Measurements from ENCODE around the gene MLC1. TPM values are rescaled to one million over a fixed set of nuclear protein-coding genes. Genes with fewer than 3 reads are reported as not detected.

MLC1 gene
- total RNA-seq, 1 donor from 2014 or later = not detected

GRCh38 chr22:50081426-50082196 lies 3.6 kb downstream of the MLC1 start:
- no peaks in the 10 kb centered on the region for H3K36me3 ChIP-seq (ENCODE audit: control insufficient read depth, insufficient read depth, low read length)
- TF ChIP-seq CTCF (IDR thresholded peaks at IDR 0.05; ENCODE audit: insufficient read depth, low read length, poor library complexity, severe bottlenecking) = no peak
- H3K4me3 ChIP-seq (ENCODE audit: low read depth, low read length) = no peak overlapping the region
- no peak for DNase-seq (ENCODE audit: low read depth)
- peaks cover 24% of the 10 kb centered on the region for H3K27me3 ChIP-seq (ENCODE audit: control insufficient read depth, insufficient read depth, low read length)

- Histone ChIP-seq H3K4me3 (ENCODE audit: low read depth, low read length) (no peak overlapping the region), H3K36me3 (ENCODE audit: control insufficient read depth, insufficient read depth, low read length) (no peaks in the 10 kb centered on the region), H3K27me3 (ENCODE audit: control insufficient read depth, insufficient read depth, low read length) (peaks cover 24% of the 10 kb centered on the region)
- DNase-seq (ENCODE audit: low read depth) = no peak
- TF ChIP-seq CTCF (IDR thresholded peaks at IDR 0.05; ENCODE audit: insufficient read depth, low read length, poor library complexity, severe bottlenecking) = no peak
Observed at GRCh38 chr22:50080077-50080465, 5.2 kb downstream of the MLC1 start.

- DNase-seq (ENCODE audit: low read depth) = no peak
- peaks cover 17% of the 10 kb centered on the region for H3K27me3 ChIP-seq (ENCODE audit: control insufficient read depth, insufficient read depth, low read length)
- no peaks in the 10 kb centered on the region for H3K36me3 ChIP-seq (ENCODE audit: control insufficient read depth, insufficient read depth, low read length)
- TF ChIP-seq CTCF (IDR thresholded peaks at IDR 0.05; ENCODE audit: insufficient read depth, low read length, poor library complexity, severe bottlenecking) = no peak
- no peak overlapping the region for H3K4me3 ChIP-seq (ENCODE audit: low read depth, low read length)
Observed at GRCh38 chr22:50078761-50079160, 6.5 kb downstream of the MLC1 start.

- Histone ChIP-seq H3K4me3 (ENCODE audit: low read depth, low read length) (no peak overlapping the region), H3K36me3 (ENCODE audit: control insufficient read depth, insufficient read depth, low read length) (no peaks in the 10 kb centered on the region), H3K27me3 (ENCODE audit: control insufficient read depth, insufficient read depth, low read length) (peaks cover 17% of the 10 kb centered on the region)
- no peak for DNase-seq (ENCODE audit: low read depth)
- TF ChIP-seq CTCF (IDR thresholded peaks at IDR 0.05; ENCODE audit: insufficient read depth, low read length, poor library complexity, severe bottlenecking) = no peak
Observed at GRCh38 chr22:50078246-50078645, 7.0 kb downstream of the MLC1 start.

GRCh38 chr22:50076646-50077535 lies 8.3 kb downstream of the MLC1 start:
- Histone ChIP-seq H3K4me3 (ENCODE audit: low read depth, low read length) (no peak overlapping the region), H3K36me3 (ENCODE audit: control insufficient read depth, insufficient read depth, low read length) (no peaks in the 10 kb centered on the region), H3K27me3 (ENCODE audit: control insufficient read depth, insufficient read depth, low read length) (peaks cover 15% of the 10 kb centered on the region)
- no peak for TF ChIP-seq CTCF (IDR thresholded peaks at IDR 0.05; ENCODE audit: insufficient read depth, low read length, poor library complexity, severe bottlenecking)
- no peak for DNase-seq (ENCODE audit: low read depth)

Data from kidney epithelial cell (primary cell).